ENCODE results near the gene LRRC61.

Gene LRRC61

GRCh38 chr7:150340875-150341262, 17.7 kb downstream of the LRRC61 start:
- no peak for DNase-seq (ENCODE audit: extremely low read depth, low read depth)
- TF ChIP-seq CTCF (IDR thresholded peaks at IDR 0.05; ENCODE audit: low read depth, low read length) = no peak

- no peak for DNase-seq (ENCODE audit: extremely low read depth, low read depth)
- TF ChIP-seq CTCF (IDR thresholded peaks at IDR 0.05; ENCODE audit: low read depth, low read length) = no peak
Measured at GRCh38 chr7:150341263-150342120, 18.3 kb downstream of the LRRC61 start, which contains the start of gene RARRES2. Gene RARRES2, minus strand, starts transcription at chr7:150341629. Its CDS starts 1,020 bp downstream, at chr7:150340609.

- DNase-seq (ENCODE audit: extremely low read depth, low read depth) = no peak
- TF ChIP-seq CTCF (IDR thresholded peaks at IDR 0.05; ENCODE audit: low read depth, low read length) = no peak
Measured at GRCh38 chr7:150342121-150342408, 18.9 kb downstream of the LRRC61 start.

- TF ChIP-seq CTCF (IDR thresholded peaks at IDR 0.05; ENCODE audit: low read depth, low read length) = no peak
- no peak for DNase-seq (ENCODE audit: extremely low read depth, low read depth)
Measured at GRCh38 chr7:150343225-150343624, 20.1 kb downstream of the LRRC61 start.

- no peak for TF ChIP-seq CTCF (IDR thresholded peaks at IDR 0.05; ENCODE audit: low read depth, low read length)
- no peak for DNase-seq (ENCODE audit: extremely low read depth, low read depth)
Measured at GRCh38 chr7:150344299-150344698, 21.1 kb downstream of the LRRC61 start.

- TF ChIP-seq CTCF (IDR thresholded peaks at IDR 0.05; ENCODE audit: low read depth, low read length) = no peak
- DNase-seq (ENCODE audit: extremely low read depth, low read depth) = no peak
Measured at GRCh38 chr7:150345012-150345411, 21.9 kb downstream of the LRRC61 start.

- no peak for DNase-seq (ENCODE audit: extremely low read depth, low read depth)
- no peak for TF ChIP-seq CTCF (IDR thresholded peaks at IDR 0.05; ENCODE audit: low read depth, low read length)
Measured at GRCh38 chr7:150346922-150347321, 23.8 kb downstream of the LRRC61 start.
